GM04504 (cell line): ENCODE results near the gene PDGFRB.
A peak's percentile ranks its signal among the peaks of the same experiment; 100 is the strongest.

Experiments
- DNase-seq: peaks from one replicate; pipeline ENCODE4 v3.0.0-alpha.2; 2012; ENCODE audit warnings: low read depth

The PDGFRB gene

DNA sequence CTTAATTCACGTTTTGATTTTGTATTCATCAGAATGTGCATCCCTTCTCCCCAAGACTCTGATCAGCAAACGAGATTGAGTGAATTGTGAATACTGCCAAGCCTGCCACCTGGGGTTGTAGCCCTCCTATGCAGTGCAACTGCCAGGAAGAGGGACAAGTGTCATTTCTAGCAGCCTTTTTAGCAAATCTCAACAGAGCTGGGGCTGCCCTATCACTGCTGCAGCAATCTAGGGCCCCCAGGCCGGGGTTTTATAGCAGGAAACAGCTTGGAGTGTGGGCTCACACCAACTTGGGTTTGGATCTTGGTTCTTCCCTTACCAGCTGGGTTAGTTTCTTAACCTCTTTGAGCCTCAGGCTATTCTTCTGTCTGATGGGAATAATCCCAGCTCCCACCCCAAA lies 73.3 kb downstream of the PDGFRB start:
- no peak for DNase-seq

DNA sequence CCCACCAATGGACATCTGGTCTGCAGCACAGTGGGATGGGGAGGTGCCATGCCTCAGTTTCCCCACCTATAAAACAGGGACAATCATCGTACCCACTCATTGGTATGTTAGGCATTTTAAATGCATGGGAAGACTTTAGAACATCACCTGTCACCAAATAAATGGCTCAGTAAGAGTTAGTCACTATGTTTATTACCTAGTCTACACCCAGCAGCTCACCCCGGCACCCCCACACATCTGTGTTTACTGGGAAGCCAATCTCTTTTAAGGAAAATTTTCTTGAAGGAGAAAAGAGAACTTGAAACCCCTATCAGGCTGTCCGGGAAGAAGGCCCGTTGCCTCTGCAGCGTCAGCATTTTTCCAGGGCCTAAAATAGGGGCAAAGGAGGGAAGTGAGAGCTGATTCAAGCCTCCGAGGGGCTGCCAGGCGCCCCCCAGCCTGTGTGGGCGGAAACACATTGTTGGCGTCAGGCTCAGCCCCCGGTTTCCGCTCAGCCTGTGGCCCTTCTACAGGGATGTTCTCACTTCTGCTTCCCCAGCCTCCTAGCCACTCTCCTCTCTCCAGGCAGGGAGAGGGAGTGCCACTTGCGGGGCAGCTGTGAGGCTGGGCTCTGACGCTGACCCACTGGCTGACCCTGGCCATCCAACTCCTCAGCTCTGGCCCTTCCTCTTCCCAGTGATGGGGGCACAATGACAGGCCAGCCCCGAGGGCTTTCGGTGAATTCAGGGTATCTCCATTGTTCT lies 73.9 kb downstream of the PDGFRB start:
- DNase-seq, result no peak

DNA sequence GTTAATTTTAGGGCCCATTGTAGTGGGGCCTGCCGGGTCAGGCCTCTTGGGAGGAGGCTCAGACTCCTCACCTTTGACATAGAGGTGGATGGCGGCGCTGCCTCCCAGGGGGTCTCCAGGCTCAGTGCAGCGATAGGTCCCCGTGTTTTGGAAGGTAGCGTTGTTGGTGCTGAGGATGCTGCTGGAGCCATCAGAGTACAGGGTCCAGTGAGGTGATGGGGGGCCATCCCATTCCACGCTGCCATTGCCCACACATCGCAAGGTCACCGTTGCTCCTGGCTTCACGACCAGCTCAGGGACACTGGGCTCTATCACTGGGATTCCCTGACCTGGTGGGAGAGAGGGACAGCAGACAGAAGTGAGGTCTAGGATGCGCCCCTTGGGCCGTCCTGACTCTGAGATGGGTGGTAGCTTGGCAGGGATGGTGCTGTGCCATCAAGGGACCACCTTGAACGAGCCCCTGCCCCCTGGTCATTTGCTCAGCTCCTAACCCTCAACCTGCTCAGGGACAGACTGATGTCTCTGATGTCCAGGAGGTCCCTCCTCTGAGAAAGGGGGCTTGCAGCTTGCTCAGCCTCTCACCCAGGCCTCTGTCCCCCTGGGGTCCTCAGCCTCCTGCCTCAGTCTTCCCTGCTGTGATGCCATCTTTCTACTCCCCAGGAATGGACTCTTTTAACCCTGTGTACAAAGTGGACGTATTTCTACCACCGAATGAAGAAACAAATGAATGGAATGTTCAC lies 74.8 kb downstream of the PDGFRB start:
- no peak for DNase-seq

- no peak for DNase-seq
Measured at GRCh38 chr5:150079909-150080461, 75.7 kb downstream of the PDGFRB start.

DNA sequence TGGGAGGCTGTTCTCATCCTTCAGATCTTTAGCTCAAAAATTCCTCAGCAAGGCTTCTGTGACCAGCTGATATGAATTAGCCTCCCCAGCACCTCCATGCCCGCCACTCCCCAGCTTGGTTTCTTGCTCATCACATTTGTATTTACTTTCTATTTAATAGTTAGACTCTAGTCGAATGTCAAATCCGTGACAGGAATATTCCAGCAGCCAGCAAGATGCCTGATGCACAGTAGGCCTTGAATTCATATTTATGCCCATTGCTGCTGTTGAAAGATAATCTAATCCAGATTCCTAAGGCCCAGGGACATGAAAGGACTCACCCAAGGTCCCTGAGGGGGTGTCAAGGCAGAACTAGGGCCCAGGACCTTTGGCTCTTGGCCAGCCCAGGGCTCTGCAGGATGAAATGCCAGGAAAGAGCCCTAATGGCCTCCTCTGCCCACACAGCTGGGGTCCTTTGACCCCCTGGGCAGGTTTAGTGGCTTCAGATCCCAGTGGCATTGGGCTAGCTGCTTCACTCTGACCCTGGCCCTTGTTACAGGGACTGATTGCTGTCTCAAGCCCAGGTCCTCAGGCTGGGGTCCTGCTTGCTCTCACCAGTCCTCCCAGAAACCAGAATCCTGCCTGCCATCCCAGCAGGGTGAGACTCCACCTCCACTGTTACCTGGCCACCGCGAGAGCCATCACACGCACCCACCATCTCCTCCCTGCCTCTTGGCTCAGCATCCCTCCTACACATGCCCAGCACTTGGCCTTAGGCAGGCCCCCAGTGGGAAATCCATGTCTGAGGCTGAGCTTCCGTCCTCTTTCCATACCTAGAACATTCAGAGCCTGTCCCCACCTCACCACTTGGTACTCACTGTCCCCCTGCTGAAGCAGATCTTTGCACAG lies 76.6 kb downstream of the PDGFRB start:
- no peak for DNase-seq

GRCh38 chr5:150077996-150078801 lies 77.4 kb downstream of the PDGFRB start:
- DNase-seq, result no peak

DNA sequence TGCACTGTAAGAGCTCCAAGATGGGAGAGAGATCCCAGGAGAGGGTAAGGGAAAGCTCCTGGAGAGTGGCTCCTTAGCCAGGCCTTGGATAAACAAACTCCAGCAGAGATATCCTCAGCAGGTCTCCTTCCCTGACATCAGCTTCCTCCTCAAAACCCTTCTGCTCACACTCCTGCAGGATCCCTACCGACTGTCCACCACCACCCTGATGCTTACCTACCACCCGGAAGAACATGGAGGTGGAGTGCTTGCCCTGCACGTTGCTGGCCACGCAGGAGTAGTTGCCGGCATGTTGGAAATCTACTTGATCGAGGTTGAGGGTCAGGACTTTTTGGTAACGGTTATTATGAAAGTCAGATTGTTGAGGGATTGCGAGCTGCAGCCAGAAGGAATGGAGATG lies 78.6 kb downstream of the PDGFRB start:
- no peak for DNase-seq

GRCh38 chr5:150075806-150076205 lies 79.8 kb downstream of the PDGFRB start:
- no peak for DNase-seq

DNA sequence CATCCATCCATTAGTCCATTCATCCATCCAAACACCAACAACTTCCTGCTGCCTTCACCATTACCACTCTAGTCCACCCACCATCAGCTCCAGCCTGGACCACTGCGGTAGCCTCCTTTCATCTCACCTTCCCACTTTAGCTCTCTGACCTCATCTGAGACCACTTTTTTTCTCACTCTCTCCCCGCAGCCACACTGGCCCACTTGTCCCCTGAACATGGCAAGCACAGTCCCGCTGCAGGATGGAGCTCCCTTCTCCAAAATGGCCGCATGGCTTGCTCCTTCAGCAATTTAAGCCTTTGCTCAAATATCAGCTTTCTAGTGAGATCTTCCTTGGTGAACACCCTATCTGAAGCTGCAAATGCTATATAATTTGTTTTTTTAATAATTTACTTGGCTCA lies 80.4 kb downstream of the PDGFRB start:
- no peak for DNase-seq

GRCh38 chr5:150073677-150074076 lies 82.0 kb downstream of the PDGFRB start:
- no peak for DNase-seq

DNA sequence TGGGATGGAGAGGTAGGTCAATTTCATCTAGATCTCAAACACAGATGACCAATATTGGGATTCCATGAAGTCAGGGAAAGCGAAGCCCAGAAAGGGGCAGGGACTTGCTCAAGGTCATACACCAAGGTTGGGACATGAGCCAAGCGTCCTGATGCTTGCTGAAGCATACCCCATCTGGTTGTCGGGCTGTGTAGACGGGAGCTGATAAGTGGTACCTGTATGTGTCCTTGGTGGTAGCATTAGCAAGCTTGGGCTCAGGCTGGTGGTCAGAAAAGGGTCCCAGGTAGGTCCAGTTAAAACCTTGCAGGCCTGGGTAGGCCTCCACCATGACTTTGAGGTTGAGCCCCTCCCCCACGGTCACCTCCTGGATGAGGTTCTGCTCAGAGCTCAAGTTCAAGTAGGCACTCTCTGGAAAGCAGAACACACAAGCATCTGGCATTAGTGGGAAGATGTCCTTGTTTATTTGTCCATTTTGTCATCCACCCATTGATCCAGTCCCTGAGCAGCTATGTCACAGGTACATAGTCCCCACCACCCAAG lies 82.5 kb downstream of the PDGFRB start:
- no peak for DNase-seq

DNA sequence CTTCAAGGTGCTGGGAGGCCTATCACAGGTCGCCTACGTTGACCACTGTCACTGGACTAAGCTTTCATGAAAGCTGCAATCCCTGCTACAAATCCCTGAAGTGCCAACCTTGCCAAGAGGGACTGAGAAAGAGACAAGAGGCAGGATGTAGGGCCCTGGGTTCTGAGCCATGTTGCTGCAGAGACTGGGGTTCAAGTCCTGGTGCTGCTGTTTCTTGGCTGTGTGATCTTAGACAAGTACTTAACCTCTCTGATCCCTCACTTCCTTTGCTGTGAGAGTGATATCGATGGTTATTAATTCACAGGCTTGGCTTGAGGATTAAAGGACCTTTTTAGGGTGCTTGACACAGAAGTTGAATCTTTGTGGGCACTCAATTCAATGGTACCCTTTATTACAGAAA lies 84.8 kb downstream of the PDGFRB start:
- no peak for DNase-seq

- no peak for DNase-seq
Measured at GRCh38 chr5:150069672-150070627, 85.7 kb downstream of the PDGFRB start.

GRCh38 chr5:150068961-150069645 lies 86.5 kb downstream of the PDGFRB start:
- DNase-seq, result no peak

GRCh38 chr5:150068472-150068871 lies 87.2 kb downstream of the PDGFRB start:
- DNase-seq, result no peak

DNA sequence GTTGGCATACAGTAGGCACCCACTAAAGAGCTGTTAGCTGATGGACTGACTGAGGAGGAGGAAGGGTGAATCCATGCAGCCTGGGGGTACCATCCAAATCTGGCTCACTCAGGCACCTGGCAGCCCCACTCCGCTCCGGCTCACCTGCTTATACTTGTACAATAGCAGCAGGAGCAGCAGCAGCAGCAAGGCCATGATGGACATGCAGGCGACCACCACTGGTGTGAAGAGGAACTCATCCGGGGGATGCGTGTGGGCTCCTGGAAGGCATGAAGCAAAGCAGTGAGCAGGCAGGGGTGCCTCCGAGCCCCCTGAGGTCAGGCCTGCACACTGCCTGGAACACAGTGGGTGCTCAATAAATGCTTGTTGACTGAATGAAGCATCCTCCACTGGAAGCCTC lies 87.6 kb downstream of the PDGFRB start:
- no peak for DNase-seq

DNA sequence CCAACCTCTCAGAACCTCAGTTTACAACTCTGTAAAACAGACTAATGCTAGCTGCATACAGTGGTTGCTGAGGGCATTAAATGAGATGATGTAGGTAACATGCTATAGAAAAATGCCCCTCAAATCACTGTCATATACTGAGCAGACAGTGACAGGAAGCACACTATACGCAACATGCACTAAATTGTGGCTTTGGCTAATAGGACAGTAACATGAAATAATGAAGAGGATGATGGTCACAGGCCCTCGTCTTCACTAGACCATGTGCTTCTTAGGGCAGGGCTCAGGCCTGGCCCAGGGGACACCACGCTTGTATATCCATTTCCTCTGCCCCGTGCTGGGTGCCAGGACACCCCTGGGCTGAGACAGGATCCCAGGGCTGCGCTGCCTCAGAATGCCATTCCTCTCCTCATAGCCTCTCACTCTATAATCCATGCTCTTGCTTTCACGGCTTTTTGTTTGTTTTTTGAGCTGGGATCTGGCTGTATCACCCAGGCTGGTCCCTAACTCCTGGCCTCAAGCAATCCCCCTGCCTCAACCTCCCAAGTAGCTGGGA lies 88.2 kb downstream of the PDGFRB start:
- no peak for DNase-seq

- DNase-seq, result peak; percentile 35
Measured at GRCh38 chr5:150066901-150067396, 88.7 kb downstream of the PDGFRB start.

DNA sequence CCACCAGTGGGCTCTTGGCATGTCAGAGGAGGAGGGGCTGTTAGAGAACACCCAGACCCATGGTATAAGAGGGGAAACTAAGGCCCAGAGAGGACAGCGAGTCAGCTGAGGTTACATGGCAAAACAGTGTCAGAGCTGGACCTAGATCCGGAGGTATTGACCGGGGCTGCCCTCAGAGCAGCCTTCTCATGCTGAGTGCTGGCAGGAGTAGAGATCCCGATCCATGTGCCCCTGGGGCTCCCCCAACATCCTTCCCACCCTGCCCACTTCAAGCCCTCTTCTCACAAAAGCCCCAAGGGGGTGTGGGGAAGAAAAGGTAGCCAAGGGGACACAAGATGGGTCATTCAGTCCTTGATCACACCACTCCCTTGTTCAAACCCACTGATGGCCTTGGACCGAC lies 89.2 kb downstream of the PDGFRB start:
- no peak for DNase-seq
